Suprapubic skin (tissue), 4 donors: ENCODE data around the gene ARL14EP. TPM values are rescaled to one million over a fixed set of nuclear protein-coding genes. Genes with fewer than 3 reads are reported as not detected.
A peak's percentile ranks its signal among the peaks of the same experiment; 100 is the strongest.

Source experiments
- DNase-seq, 2 donors: peaks; one replicate each; pipeline ENCODE4 v3.0.0-alpha.2; 2019; ENCODE audit warnings: low spot score in 2 of 2
- H3K27ac ChIP-seq: fragments of 200-600 bp; sonication (generic); one replicate; pipeline ENCODE4 v1.5.1; 2019
- H3K27me3 ChIP-seq: fragments of 200-600 bp; sonication (generic); one replicate; pipeline ENCODE4 v1.5.1; 2019
- H3K36me3 ChIP-seq: fragments of 200-600 bp; sonication (generic); one replicate; pipeline ENCODE4 v1.5.1; 2019
- H3K4me1 ChIP-seq: fragments of 200-600 bp; sonication (generic); one replicate; pipeline ENCODE4 v1.5.1; 2019
- H3K4me3 ChIP-seq: fragments of 200-600 bp; sonication (generic); one replicate; pipeline ENCODE4 v1.5.1; 2019; ENCODE audit warnings: mild to moderate bottlenecking
- H3K9me3 ChIP-seq: fragments of 200-600 bp; sonication (generic); one replicate; pipeline ENCODE4 v1.5.1; 2019
- EP300 ChIP-seq: sonication (generic); formaldehyde crosslinking; IDR thresholded peaks from one replicate; pipeline ENCODE4 v1.6.1; 2017; ENCODE audit warnings: antibody characterized with exemption
- POLR2A ChIP-seq, 2 donors: fragments of 450-650 bp; IDR thresholded peaks; one replicate each; pipeline ENCODE4 v1.6.1; 2017; ENCODE audit warnings: antibody characterized with exemption in 2 of 2, mild to moderate bottlenecking in 2 of 2, moderate library complexity in 2 of 2
- POLR2AphosphoS5 ChIP-seq, 3 donors: sonication (generic); formaldehyde crosslinking; IDR thresholded peaks; one replicate each; pipeline ENCODE4 v1.6.1; 2017; ENCODE audit warnings: antibody characterized with exemption in 3 of 3
- WGBS: methylation state at CpG from one replicate; pipeline ENCODE4 v1.1.5; 2018; 5-methylcytosine and 5-hydroxymethylcytosine counted together
- total RNA-seq, 4 donors: library from RNA; depleted of rRNA; stranded (reverse); fragments of >200 nt; gene quantifications; one replicate each; pipeline ENCODE4 v1.1.0, GENCODE V29; 2016
- TF ChIP-seq, protein P1 (sequence below), 2 donors: fragments of 200-600 bp in 1 of 2; fragments of 450-650 bp in 1 of 2; sonication (generic) in 1 of 2; IDR thresholded peaks; one replicate each; pipeline ENCODE4 v1.5.1; 2016 to 2019; ENCODE audit warnings: antibody characterized with exemption in 2 of 2, mild to moderate bottlenecking in 1 of 2, moderate library complexity in 1 of 2

The ARL14EP gene
- total RNA-seq, 4 donors from 2014 or later, result 15.1 to 31.5 (median 20.6) TPM

GRCh38 chr11:30344085-30344484 is 21.2 kb downstream of the ARL14EP start:
- Histone ChIP-seq H3K27ac (no peak overlapping the region), H3K9me3 (no peaks in the 10 kb centered on the region), H3K36me3 (no peaks in the 10 kb centered on the region), H3K4me1 (no peaks in the 10 kb centered on the region), H3K4me3 (no peak overlapping the region), H3K27me3 (no peaks in the 10 kb centered on the region)
- TF ChIP-seq EP300 (no peak), POLR2A (IDR thresholded peaks at IDR 0.05) (no peak), POLR2AphosphoS5 (IDR thresholded peaks at IDR 0.05) (no peak)
- TF ChIP-seq, protein P1, sequence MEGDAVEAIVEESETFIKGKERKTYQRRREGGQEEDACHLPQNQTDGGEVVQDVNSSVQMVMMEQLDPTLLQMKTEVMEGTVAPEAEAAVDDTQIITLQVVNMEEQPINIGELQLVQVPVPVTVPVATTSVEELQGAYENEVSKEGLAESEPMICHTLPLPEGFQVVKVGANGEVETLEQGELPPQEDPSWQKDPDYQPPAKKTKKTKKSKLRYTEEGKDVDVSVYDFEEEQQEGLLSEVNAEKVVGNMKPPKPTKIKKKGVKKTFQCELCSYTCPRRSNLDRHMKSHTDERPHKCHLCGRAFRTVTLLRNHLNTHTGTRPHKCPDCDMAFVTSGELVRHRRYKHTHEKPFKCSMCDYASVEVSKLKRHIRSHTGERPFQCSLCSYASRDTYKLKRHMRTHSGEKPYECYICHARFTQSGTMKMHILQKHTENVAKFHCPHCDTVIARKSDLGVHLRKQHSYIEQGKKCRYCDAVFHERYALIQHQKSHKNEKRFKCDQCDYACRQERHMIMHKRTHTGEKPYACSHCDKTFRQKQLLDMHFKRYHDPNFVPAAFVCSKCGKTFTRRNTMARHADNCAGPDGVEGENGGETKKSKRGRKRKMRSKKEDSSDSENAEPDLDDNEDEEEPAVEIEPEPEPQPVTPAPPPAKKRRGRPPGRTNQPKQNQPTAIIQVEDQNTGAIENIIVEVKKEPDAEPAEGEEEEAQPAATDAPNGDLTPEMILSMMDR (IDR thresholded peaks at IDR 0.05), result no peak
- no peak for DNase-seq

DNA sequence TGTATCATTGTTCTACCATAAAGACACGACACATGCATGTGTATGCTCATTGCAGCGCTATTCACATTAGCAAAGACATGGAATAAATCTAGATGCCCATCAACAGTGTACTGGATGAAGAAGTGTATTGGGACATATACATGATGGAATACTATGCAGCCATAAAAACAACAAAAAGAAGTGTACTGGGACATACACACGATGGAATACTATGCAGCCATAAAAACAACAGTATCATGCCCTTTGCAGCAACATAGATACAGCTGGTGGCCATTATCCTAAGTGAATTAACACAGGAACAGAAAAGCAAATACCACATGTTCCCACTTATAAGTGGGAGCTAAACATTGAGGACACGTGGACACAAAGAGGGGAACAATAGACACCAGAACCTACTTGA is 22.7 kb downstream of the ARL14EP start:
- DNase-seq, result no peak
- Histone ChIP-seq H3K4me1 (no peaks in the 10 kb centered on the region), H3K36me3 (no peaks in the 10 kb centered on the region), H3K4me3 (no peak overlapping the region), H3K9me3 (no peaks in the 10 kb centered on the region), H3K27ac (no peak overlapping the region), H3K27me3 (no peaks in the 10 kb centered on the region)
- TF ChIP-seq, protein P1 (IDR thresholded peaks at IDR 0.05), result no peak
- TF ChIP-seq POLR2A (IDR thresholded peaks at IDR 0.05) (no peak), EP300 (no peak), POLR2AphosphoS5 (IDR thresholded peaks at IDR 0.05) (no peak)
- WGBS, result 87% methylated on average over 4 of the region's 4 CpGs

- Histone ChIP-seq H3K27ac (no peak overlapping the region), H3K4me1 (no peaks in the 10 kb centered on the region), H3K36me3 (no peaks in the 10 kb centered on the region), H3K4me3 (no peak overlapping the region), H3K9me3 (no peaks in the 10 kb centered on the region), H3K27me3 (peaks cover 3% of the 10 kb centered on the region)
- DNase-seq, result no peak
- TF ChIP-seq, protein P1 (IDR thresholded peaks at IDR 0.05), result peak; percentile 20 to 38
- TF ChIP-seq POLR2AphosphoS5 (IDR thresholded peaks at IDR 0.05), result no peak
- 8% methylated on average over 5 of the region's 5 CpGs for WGBS
These were observed 23.3 kb downstream of the ARL14EP start for GRCh38 chr11:30346068-30346688.

- no peak for DNase-seq
- Histone ChIP-seq H3K27me3 (peaks cover 14% of the 10 kb centered on the region), H3K36me3 (no peaks in the 10 kb centered on the region), H3K4me1 (no peaks in the 10 kb centered on the region), H3K4me3 (no peak overlapping the region), H3K9me3 (no peaks in the 10 kb centered on the region), H3K27ac (no peak overlapping the region)
- TF ChIP-seq, protein P1 (IDR thresholded peaks at IDR 0.05), result no peak
- no peak for TF ChIP-seq EP300
- TF ChIP-seq POLR2A (IDR thresholded peaks at IDR 0.05), result no peak
- no peak for TF ChIP-seq POLR2AphosphoS5 (IDR thresholded peaks at IDR 0.05)
These were observed 25.1 kb downstream of the ARL14EP start for GRCh38 chr11:30348035-30348434.

DNA sequence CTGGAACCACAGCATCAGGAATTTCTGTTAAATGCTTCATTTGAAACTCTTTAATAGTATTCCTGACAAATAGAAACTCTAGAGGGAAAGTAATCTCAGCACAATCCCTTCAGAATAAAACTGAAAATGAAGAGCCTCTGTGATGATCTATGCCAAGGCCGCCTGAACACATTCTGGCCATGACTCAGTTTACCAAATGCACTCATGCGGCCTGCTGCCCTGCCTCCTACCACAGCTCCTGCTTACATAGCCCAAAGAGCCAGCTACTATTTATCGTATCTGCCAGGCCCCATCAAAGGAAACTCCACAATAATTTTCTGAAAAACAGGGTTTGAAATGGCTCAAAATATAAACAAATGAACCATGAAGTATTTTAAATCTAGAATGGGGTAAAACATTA is 27.0 kb downstream of the ARL14EP start:
- H3K4me1 ChIP-seq, result no peaks in the 10 kb centered on the region
- DNase-seq, result no peak
- no peaks in the 10 kb centered on the region for H3K36me3 ChIP-seq
- TF ChIP-seq, protein P1 (IDR thresholded peaks at IDR 0.05), result no peak
- TF ChIP-seq EP300 (no peak), POLR2AphosphoS5 (IDR thresholded peaks at IDR 0.05) (no peak)
- H3K27ac ChIP-seq, result no peak overlapping the region
- no peaks in the 10 kb centered on the region for H3K9me3 ChIP-seq
- H3K4me3 ChIP-seq, result no peak overlapping the region
- WGBS, result 95% methylated on average over 3 of the region's 3 CpGs
- peaks cover 14% of the 10 kb centered on the region for H3K27me3 ChIP-seq
